Stimulated activated CD4-positive, alpha-beta T cell treated with anti-CD3 and anti-CD28 coated beads, Interleukin-1b, Interleukin-23, amount 100 ng/mL, for 24 hours (primary cell): ENCODE data around the gene FNIP1.
"Not testable (repeated sequence)": the region's sequence is repeated elsewhere in the genome, so short reads cannot be mapped to it uniquely, and the experiment has no call there.

ENCODE experiments used
- DNase-seq, 4 experiments: peaks; one replicate each; pipeline ENCODE4 v3.0.0-alpha.2; 2020; ENCODE audit warnings: low read depth in 4 of 4, low spot score in 1 of 4

FNIP1 gene

GRCh38 chr5:131754363-131754762 lies 42.5 kb downstream of the FNIP1 start:
- DNase-seq, result no peak

- DNase-seq, result no peak
Measured at GRCh38 chr5:131751506-131751905, 45.3 kb downstream of the FNIP1 start.

GRCh38 chr5:131749723-131750470 lies 46.9 kb downstream of the FNIP1 start:
- DNase-seq, result no peak

GRCh38 chr5:131749138-131749537 lies 47.7 kb downstream of the FNIP1 start:
- DNase-seq, result no peak

GRCh38 chr5:131747180-131748105 lies 49.4 kb downstream of the FNIP1 start:
- DNase-seq, result no peak

- no peak for DNase-seq
Measured at GRCh38 chr5:131746423-131746822, 50.4 kb downstream of the FNIP1 start.

GRCh38 chr5:131745703-131746102 lies 51.1 kb downstream of the FNIP1 start:
- DNase-seq, result no peak

GRCh38 chr5:131745155-131745554 lies 51.7 kb downstream of the FNIP1 start:
- no peak for DNase-seq

- no peak for DNase-seq
Measured at GRCh38 chr5:131740477-131740876, 56.3 kb downstream of the FNIP1 start.

- no peak for DNase-seq
Measured at GRCh38 chr5:131735393-131735792, 61.4 kb downstream of the FNIP1 start.

- DNase-seq, result not testable (repeated sequence)
Measured at GRCh38 chr5:131734939-131735338, 61.9 kb downstream of the FNIP1 start.

GRCh38 chr5:131729292-131729691 lies 67.5 kb downstream of the FNIP1 start:
- not testable (repeated sequence) for DNase-seq

GRCh38 chr5:131724089-131724488 lies 72.7 kb downstream of the FNIP1 start:
- DNase-seq, result not testable (repeated sequence)

- no peak for DNase-seq
Measured at GRCh38 chr5:131720714-131721113, 76.1 kb downstream of the FNIP1 start.

GRCh38 chr5:131719564-131719963 lies 77.3 kb downstream of the FNIP1 start:
- no peak for DNase-seq

- no peak for DNase-seq
Measured at GRCh38 chr5:131718487-131719014, 78.3 kb downstream of the FNIP1 start.

GRCh38 chr5:131717164-131717563 lies 79.7 kb downstream of the FNIP1 start:
- DNase-seq, result not testable (repeated sequence)

GRCh38 chr5:131716650-131717049 lies 80.2 kb downstream of the FNIP1 start:
- DNase-seq, result no peak

- DNase-seq, result no peak
Measured at GRCh38 chr5:131710391-131710790, 86.4 kb downstream of the FNIP1 start.

- DNase-seq, result no peak
Measured at GRCh38 chr5:131709043-131709442, 87.8 kb downstream of the FNIP1 start.

- DNase-seq, result no peak
Measured at GRCh38 chr5:131706281-131706680, 90.5 kb downstream of the FNIP1 start.

- no peak for DNase-seq
Measured at GRCh38 chr5:131694926-131695325, 101.9 kb downstream of the FNIP1 start.
